ENCODE data around the gene ETV3L.

The ETV3L gene

DNA sequence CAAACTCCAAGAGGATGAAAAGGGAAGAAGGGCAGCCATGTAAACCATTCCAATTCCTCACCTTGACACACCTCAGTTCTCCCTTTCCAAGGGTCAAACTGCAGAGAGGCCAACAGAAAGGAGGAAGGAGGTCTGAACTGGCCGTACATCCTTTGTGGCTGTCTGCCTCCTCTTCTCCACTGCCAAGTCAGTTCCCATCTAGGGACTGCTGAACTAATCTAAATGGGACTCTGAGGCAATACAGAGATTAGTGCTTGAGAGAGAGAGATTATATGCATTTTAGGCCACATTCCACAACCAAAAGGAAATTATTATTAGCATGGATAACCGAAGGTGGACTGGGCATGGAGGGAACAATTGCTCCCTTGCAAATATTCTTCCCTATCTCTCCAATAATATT, 56.8 kb downstream of the ETV3L start:
- no peak for FAIRE-seq
- DNase-seq (ENCODE audit: insufficient read length, low spot score): no peak
- TF ChIP-seq POU2F2 (IDR thresholded peaks at IDR 0.05; ENCODE audit: low read depth, low read length) (no peak), POLR2A (IDR thresholded peaks at IDR 0.05; ENCODE audit: low read depth, low read length) (no peak), PAX5 (IDR thresholded peaks at IDR 0.05; ENCODE audit: insufficient read depth, low read length, severe bottlenecking) (no peak), POLR2AphosphoS5 (IDR thresholded peaks at IDR 0.05; ENCODE audit: low read depth, low read length) (no peak), SPI1 (IDR thresholded peaks at IDR 0.05; ENCODE audit: low read depth, low read length) (no peak), TAF1 (IDR thresholded peaks at IDR 0.05; ENCODE audit: low read depth, low read length) (no peak)

All from GM12891 (cell line).